GM11168 (cell line): ENCODE results near the gene TTC28.

ENCODE experiments used
- in situ Hi-C: fragments of 300-500 bp; cut with MboI; formaldehyde crosslinking; loops from one replicate; pipeline ENCODE4 v1.12.0; 2022; ENCODE audit warnings: low sequenced_read_pairs; ENCODE audit not compliant: unreplicated experiment

The TTC28 gene

GRCh38 chr22:27934069-27934468, 745.6 kb downstream of the TTC28 start:
- in situ Hi-C loops, result loop anchor here (5.0 kb wide), 1 partner anchor 48 kb away; no protein-coding TSS in a partner anchor

DNA sequence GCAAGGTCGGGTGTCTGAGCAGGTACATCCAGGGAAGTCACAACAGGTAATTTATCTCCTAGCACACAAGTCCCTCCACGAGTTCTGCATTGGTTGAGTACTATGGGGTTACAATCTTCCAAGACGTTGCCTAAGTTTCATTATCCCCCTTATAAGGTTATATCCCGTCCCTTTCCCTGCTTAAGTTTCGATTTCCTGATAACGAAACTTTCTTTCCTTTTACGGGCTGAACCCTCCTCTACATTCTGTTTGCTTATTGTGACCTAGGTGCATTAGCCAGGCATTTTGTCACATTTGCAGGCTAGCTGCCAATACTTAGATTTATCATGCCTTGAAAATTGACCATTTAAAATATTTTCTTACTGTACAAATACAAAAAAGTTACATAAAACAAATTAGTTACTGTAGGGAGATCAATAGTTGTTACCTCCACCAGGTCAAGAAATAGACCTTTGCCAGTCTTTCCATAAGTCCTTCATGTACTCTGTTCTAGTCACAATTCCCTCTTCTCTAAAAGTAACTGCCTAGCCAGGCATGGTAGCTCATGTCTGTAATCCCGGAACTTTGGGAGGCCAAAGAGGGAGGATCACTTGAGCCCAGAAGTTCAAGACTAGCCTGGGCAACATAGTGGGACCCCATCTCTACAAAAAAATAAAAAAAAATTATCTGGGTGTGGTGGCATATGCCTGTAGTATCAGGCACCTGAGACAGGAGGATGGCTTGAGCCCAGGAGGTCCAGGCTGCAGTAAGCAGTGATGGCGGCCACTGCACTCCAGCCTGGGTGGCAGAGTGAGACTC, 746.3 kb downstream of the TTC28 start:
- in situ Hi-C loops, result loop anchor here (5.0 kb wide), 1 partner anchor 49 kb away; no protein-coding TSS in a partner anchor

- in situ Hi-C loops, result loop anchor here (5.0 kb wide), 1 partner anchor 52 kb away; no protein-coding TSS in a partner anchor
Measured at GRCh38 chr22:27930331-27931060, 749.1 kb downstream of the TTC28 start.
